ENCODE measurements around the gene CFAP119.

- TF ChIP-seq POLR2A (IDR thresholded peaks at IDR 0.05) (no peak), CTCF (IDR thresholded peaks at IDR 0.05) (no peak)
Measured at GRCh38 chr16:30780021-30780420, 18.2 kb upstream of the CFAP119 start.

All from thyroid gland (tissue), 4 donors.